ENCODE results near the gene ENOX1. TPM values are rescaled to one million over a fixed set of nuclear protein-coding genes. Genes with fewer than 3 reads are reported as not detected.

ENOX1 gene
- total and polyA plus RNA-seq, 2 of the 8 experiments (the other 6 are each of a cell fraction or from before 2014, with no cell fraction given): 0.23 to 0.37 TPM

DNA sequence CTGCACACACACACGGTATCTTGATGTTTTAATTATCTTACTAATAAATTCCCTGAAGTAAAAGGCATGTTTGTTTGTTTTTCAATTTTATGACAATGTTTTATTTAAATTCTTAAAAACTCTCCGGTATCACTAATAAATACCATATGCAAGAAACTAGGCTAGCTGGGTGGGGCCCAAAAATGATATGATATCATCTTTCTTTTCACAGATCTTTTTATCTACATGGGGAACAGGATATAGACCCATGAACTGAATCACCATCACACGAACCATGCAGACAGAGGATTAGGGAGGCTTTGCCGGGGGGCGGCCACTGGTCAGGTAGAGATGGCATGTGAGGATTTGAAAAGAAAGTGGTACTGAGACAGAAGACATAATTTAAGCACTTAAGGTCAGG is 266.4 kb downstream of the ENOX1 start:
- H4K20me1 ChIP-seq (replicated peaks in 1 of 2; ENCODE audit: control insufficient read depth in 1 of 2, insufficient read depth in 2 of 2, low read length in 2 of 2): no peaks in the 10 kb centered on the region
- CTCF ChIA-PET (ENCODE audit: partially characterized antibody): no interaction called here
- H3K4me2 ChIP-seq (ENCODE audit: insufficient read depth in 1 of 2, low read depth in 2 of 2, low read length in 2 of 2): no peak overlapping the region
- no peaks in the 10 kb centered on the region for H3K36me3 ChIP-seq (ENCODE audit: control insufficient read depth in 2 of 4, insufficient read depth in 4 of 4, low read length in 3 of 4)
- H3K27me3 ChIP-seq (replicated peaks in 1 of 4; ENCODE audit: control insufficient read depth in 3 of 4, extremely low read depth in 1 of 4, insufficient read depth in 3 of 4, low read length in 3 of 4): peaks cover 0 to 1% (median 0%) of the 10 kb centered on the region in 4 experiments; a peak in 1 of 7 replicates
- H2AK5ac ChIP-seq (ENCODE audit: low read depth, low read length): no peak overlapping the region
- FAIRE-seq (no peak), DNase-seq (ENCODE audit: low read depth in 1 of 2, low spot score in 2 of 2) (no peak)
- H3K4me1 ChIP-seq (replicated peaks in 1 of 4; ENCODE audit: control insufficient read depth in 3 of 4, insufficient read depth in 4 of 4, low read length in 3 of 4): 0 out of 7 replicates have a peak, but pooled peaks cover 0 to 2% (median 0%) of the 10 kb centered on the region in 4 experiments
- TF ChIP-seq ZNF274 (IDR thresholded peaks at IDR 0.05; ENCODE audit: borderline replicate concordance, extremely low read depth, low read length) (no peak), E2F6 (IDR thresholded peaks at IDR 0.05) (no peak)
- no peak overlapping the region for H3K4ac ChIP-seq (replicated peaks; ENCODE audit: insufficient read length, low read depth, low read length)
- H2BK5ac ChIP-seq (ENCODE audit: low read depth, low read length): no peak overlapping the region
- H3K9ac ChIP-seq (replicated peaks in 1 of 4; ENCODE audit: extremely low read depth in 1 of 4, low read depth in 3 of 4, low read length in 3 of 4): no peak overlapping the region
- POLR2A ChIA-PET (ENCODE audit: partially characterized antibody): no interaction called here
- H2BK120ac ChIP-seq (replicated peaks; ENCODE audit: low read depth, low read length): no peak overlapping the region
- H2AFZ ChIP-seq (ENCODE audit: low read length): no peak overlapping the region
- no peak overlapping the region for H3K23ac ChIP-seq (ENCODE audit: insufficient read length)
- H3K18ac ChIP-seq (ENCODE audit: extremely low read depth, low read length): no peak overlapping the region
- H4K91ac ChIP-seq (replicated peaks; ENCODE audit: insufficient read length, low read length): no peak overlapping the region
- no peaks in the 10 kb centered on the region for H3K23me2 ChIP-seq (ENCODE audit: low read depth, low read length)
- H3K79me1 ChIP-seq (ENCODE audit: low read depth, low read length): no peaks in the 10 kb centered on the region
- H3K4me3 ChIP-seq (ENCODE audit: extremely low read depth in 1 of 4, insufficient read depth in 2 of 4, low read depth in 3 of 4, low read length in 4 of 4): no peak overlapping the region
- no peak overlapping the region for H4K5ac ChIP-seq (ENCODE audit: insufficient read length, low read depth, low read length)
- no peak overlapping the region for H3K14ac ChIP-seq (ENCODE audit: insufficient read length)
- H2BK12ac ChIP-seq (ENCODE audit: low read depth, low read length): no peak overlapping the region
- H3K56ac ChIP-seq (replicated peaks; ENCODE audit: insufficient read length, low read depth, low read length): no peak overlapping the region
- H3K9me3 ChIP-seq (ENCODE audit: insufficient read depth in 2 of 2, low read depth in 1 of 2, low read length in 1 of 2): no peaks in the 10 kb centered on the region
- H3K27ac ChIP-seq (ENCODE audit: low read depth, low read length): no peak overlapping the region
- H2BK15ac ChIP-seq (ENCODE audit: low read length): no peak overlapping the region
- no peak overlapping the region for H2BK20ac ChIP-seq (ENCODE audit: low read length)
- H4K8ac ChIP-seq (ENCODE audit: extremely low read depth, insufficient read depth, low read length): no peak overlapping the region
- WGBS, 2 experiments (ENCODE audit: extremely low coverage in 1 of 2, insufficient coverage in 1 of 2, insufficient read length in 1 of 2, insufficient replicate concordance in 2 of 2, low coverage in 1 of 2, low lambda C conversion rate in 2 of 2, missing lambda C conversion rate in 1 of 2): 88% methylated on average over 5 of the region's 5 CpGs; no CpG with 5 or more reads in 1 of the 2 experiments
- H3K79me2 ChIP-seq (ENCODE audit: control insufficient read depth in 1 of 2, insufficient read depth in 2 of 2, low read length in 2 of 2): no peaks in the 10 kb centered on the region

All from H1 (cell line).